Activated CD8-positive, alpha-beta memory T cell treated with anti-CD3 and anti-CD28 coated beads for 36 hours (primary cell): ENCODE results near the gene SLC10A3. TPM values are rescaled to one million over a fixed set of nuclear protein-coding genes. Genes with fewer than 3 reads are reported as not detected.

Experiments used
- CTCF ChIA-PET: fragments of 350-600 bp; sonication (Branson Sonifier 250); formaldehyde crosslinking; loops from one replicate; lab custom pipeline; 2021; ENCODE audit warnings: antibody characterized with exemption; lab: Charles Lee
- POLR2A ChIA-PET: fragments of 350-600 bp; sonication (Branson Sonifier 250); formaldehyde crosslinking; loops from one replicate; lab custom pipeline; 2021; ENCODE audit warnings: antibody characterized with exemption; lab: Charles Lee
- total RNA-seq, 2 experiments: library from RNA; stranded (reverse); gene quantifications; one replicate each; pipeline ENCODE4 v1.2.3, GENCODE V29; 2021

The SLC10A3 gene, protein sequence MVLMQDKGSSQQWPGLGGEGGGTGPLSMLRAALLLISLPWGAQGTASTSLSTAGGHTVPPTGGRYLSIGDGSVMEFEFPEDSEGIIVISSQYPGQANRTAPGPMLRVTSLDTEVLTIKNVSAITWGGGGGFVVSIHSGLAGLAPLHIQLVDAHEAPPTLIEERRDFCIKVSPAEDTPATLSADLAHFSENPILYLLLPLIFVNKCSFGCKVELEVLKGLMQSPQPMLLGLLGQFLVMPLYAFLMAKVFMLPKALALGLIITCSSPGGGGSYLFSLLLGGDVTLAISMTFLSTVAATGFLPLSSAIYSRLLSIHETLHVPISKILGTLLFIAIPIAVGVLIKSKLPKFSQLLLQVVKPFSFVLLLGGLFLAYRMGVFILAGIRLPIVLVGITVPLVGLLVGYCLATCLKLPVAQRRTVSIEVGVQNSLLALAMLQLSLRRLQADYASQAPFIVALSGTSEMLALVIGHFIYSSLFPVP
- total RNA-seq: 10 to 100 TPM; 34.3 to 37.2 TPM

DNA sequence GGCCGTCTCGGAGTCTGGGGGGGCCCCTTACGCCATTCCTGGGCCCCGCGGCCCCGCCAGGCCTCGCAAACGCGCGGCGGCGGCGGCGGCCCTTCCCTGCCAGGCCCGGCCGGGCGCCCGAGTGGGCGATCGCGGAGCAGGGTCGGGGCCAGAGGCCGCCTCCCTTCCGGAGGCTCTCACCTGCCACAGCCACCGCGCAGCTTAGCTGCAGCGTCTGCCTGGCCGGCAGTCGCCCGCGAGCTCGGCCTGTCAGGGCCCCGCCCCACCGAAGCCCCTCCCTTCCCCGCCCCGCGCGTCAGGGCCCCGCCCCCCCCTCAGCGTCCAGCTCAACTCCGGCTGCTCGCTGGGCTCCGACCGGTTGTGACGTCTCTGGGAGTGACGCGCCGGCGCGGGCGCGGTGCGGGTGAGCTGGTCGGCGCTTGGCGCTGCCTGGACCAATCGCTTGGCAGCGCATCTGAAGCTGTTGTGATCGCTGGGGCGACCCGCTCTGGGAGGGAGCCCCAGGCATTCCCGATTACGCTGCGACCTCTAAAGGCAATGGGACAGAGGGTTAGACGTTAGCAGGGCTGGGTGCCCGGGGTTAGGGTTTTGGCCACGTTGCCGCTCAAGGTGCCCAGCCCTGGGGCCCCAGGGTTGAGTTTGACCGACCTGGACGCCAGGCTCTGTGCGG lies at the start of gene SLC10A3:
TSS of gene SLC10A3 (minus strand) at position 216 of the 670 bp plus-strand sequence. CDS start 1,689 bp downstream, outside the sequence.
- CTCF ChIA-PET: interaction anchor here (1.9 kb wide), 1 partner anchor 36 kb away, joined by 4 read pairs; no protein-coding TSS in a partner anchor
- POLR2A ChIA-PET: interaction anchor here (0.5 to 1.1 kb wide), 5 partner anchors 24 to 200 kb away, joined by 3 to 5 read pairs (median 4); partner anchors contain the start of genes G6PD and IKBKG

DNA sequence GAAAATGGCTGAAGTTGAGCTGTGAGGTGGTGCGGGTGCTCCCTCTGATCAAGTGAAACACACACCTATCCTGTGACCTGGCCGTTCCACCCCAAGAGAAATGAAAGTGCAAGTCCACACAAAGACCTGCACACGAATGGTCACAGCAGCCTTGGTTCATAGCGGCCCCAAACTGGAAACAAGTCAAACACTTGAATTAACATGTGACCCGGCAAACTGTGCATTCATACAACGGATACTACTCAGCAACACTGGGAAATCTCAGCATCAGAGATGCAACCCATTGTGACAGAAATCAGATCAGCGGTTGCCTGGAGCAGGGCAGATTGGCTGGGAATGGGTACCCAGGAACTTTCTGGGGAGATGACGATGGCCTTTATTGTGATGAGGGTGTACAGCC lies 48.6 kb upstream of the SLC10A3 start:
- CTCF ChIA-PET: no interaction called here

GRCh38 chrX:154535892-154536291 lies 45.5 kb upstream of the SLC10A3 start:
- CTCF ChIA-PET: interaction anchor here (1.3 to 1.8 kb wide), 4 partner anchors 9 to 163 kb away, joined by 3 to 6 read pairs (median 4); no protein-coding TSS in a partner anchor
- POLR2A ChIA-PET: interaction anchor here (0.9 kb wide), 1 partner anchor 81 kb away, joined by 3 read pairs; no protein-coding TSS in a partner anchor

More for the DNA sequence above, 48.6 kb upstream of the SLC10A3 start:
- POLR2A ChIA-PET: no interaction called here

- ChIA-PET CTCF (interaction anchor here (1.1 to 1.8 kb wide), 5 partner anchors 8 to 162 kb away, joined by 3 to 6 read pairs (median 3); no protein-coding TSS in a partner anchor), POLR2A (interaction anchor here (0.8 to 0.9 kb wide), 2 partner anchors 11 to 80 kb away, joined by 3 read pairs; no protein-coding TSS in a partner anchor)
These were observed 44.3 kb upstream of the SLC10A3 start for GRCh38 chrX:154534526-154535322.

GRCh38 chrX:154532690-154533089 lies 42.3 kb upstream of the SLC10A3 start:
- ChIA-PET POLR2A (no interaction called here), CTCF (interaction anchor here (1.6 kb wide), 1 partner anchor 9 kb away, joined by 4 read pairs; no protein-coding TSS in a partner anchor)

DNA sequence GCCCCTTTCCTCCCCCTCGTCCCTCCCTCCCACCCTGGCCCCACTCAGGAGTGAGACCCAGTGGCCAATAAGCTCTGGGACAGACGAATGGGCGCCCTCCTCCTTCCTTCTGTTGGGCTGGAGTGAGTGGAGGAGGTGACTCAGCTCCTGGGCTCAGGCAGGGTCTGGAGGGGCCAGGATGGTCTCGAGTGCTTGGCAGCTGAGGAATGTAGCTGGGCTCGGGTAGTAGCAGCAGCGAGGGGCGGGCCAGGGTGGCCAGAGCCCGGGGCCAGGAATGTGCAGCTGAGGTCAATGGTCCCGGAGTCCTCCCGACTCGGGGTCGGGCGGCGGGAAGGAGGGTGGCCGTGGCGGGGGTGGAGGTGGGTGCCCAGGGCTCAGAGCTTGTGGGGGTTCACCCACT lies 41.2 kb upstream of the SLC10A3 start:
- ChIA-PET POLR2A (no interaction called here), CTCF (interaction anchor here (1.6 kb wide), 1 partner anchor 11 kb away, joined by 4 read pairs; no protein-coding TSS in a partner anchor)

GRCh38 chrX:154530286-154530685 lies 39.9 kb upstream of the SLC10A3 start:
- ChIA-PET CTCF (interaction anchor here (2.2 kb wide), 1 partner anchor 157 kb away, joined by 9 read pairs; no protein-coding TSS in a partner anchor), POLR2A (no interaction called here)

GRCh38 chrX:154529206-154529612 lies 38.8 kb upstream of the SLC10A3 start:
- POLR2A ChIA-PET: interaction anchor here (0.6 kb wide), 1 partner anchor 13 kb away, joined by 3 read pairs; no protein-coding TSS in a partner anchor
- CTCF ChIA-PET: interaction anchor here (2.2 kb wide), 1 partner anchor 156 kb away, joined by 9 read pairs; no protein-coding TSS in a partner anchor

GRCh38 chrX:154526901-154527675 lies 36.7 kb upstream of the SLC10A3 start:
- ChIA-PET CTCF (interaction anchor here (0.6 to 1.8 kb wide), 6 partner anchors 9 to 209 kb away, joined by 3 to 7 read pairs (median 4); partner anchors contain the start of gene SLC10A3), POLR2A (no interaction called here)

DNA sequence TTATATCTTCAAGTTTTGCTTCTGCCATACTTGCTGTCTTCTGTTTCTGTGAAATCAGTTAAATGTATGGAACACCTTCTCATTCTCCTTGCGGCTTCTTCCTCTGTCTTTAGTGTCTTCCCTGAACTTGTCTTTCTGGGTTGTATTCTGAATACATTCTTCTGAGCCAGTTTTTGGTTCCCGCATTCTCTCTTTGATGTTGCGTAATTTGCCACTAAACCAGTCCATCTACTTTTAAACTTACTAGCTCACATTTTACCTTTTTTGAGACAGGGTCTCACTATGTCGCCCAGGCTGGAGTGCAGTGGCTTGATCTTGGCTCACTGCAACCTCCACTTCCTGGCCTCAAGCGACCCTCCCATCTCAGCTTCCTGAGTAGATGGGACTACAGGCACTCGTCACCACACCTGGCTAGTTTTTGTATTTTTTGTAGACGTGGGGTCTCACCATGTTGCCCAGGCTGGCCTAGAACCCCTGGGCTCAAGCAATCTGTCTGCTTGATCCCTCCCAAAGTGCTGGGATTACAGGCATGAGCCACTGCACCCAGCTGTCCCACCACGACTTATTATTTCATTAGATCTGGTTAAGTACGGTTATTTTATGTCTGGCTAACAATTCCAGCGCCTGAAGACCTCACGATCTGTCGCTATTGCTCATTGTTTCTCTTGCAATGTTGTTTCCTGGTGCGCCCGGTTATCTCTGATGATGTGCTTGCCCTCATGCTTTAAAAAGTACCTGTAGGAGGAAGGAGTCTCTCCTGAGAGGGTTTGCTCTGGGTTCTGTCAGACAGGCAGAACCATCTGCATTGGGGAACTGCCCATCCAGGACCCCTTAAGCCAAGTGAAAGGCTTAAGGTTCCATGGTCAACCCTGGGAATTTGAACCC lies 35.4 kb upstream of the SLC10A3 start:
- ChIA-PET CTCF (interaction anchor here (1.1 to 1.8 kb wide), 2 partner anchors 15 to 36 kb away, joined by 4 to 7 read pairs; partner anchors contain the start of gene SLC10A3), POLR2A (no interaction called here)

- POLR2A ChIA-PET: no interaction called here
- CTCF ChIA-PET: no interaction called here
These were observed 29.0 kb upstream of the SLC10A3 start for GRCh38 chrX:154519389-154519788.

DNA sequence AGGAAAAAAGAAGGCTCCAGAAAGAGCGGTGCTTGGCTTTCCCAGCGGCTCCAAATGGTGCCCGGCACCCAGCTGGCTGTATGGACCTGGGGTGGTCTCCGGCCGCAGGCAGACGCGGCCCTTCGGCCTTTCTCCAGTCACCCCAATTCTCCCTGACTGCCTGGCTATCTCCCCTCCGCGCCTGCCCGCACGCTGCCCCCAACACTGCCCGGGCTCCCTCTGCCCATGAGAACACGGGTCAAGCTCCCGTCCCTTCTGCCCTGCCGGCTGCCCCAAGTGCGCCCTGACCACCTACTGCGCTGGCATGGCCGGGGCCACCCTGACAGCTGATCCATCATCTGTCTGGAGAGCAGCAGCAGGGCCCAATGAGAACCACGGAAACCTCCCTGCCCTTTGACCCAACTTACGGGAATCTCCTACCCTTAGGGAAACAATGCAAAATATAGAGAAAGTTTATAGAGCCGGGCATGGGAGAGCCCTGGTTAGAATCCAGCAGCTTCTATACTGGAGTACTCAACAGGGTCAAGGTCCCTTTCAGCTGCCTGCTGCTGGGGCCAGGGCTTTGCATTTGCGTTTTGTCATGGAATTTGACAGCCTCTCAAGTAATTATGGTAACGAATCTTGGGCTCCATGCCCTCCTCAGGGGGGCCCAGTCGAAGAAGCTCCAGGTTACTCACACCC lies 26.8 kb upstream of the SLC10A3 start:
- ChIA-PET CTCF (no interaction called here), POLR2A (no interaction called here)

GRCh38 chrX:154516656-154517100 lies 26.2 kb upstream of the SLC10A3 start:
- CTCF ChIA-PET: interaction anchor here (0.6 kb wide), 1 partner anchor 41 kb away, joined by 3 read pairs; no protein-coding TSS in a partner anchor
- POLR2A ChIA-PET: no interaction called here

DNA sequence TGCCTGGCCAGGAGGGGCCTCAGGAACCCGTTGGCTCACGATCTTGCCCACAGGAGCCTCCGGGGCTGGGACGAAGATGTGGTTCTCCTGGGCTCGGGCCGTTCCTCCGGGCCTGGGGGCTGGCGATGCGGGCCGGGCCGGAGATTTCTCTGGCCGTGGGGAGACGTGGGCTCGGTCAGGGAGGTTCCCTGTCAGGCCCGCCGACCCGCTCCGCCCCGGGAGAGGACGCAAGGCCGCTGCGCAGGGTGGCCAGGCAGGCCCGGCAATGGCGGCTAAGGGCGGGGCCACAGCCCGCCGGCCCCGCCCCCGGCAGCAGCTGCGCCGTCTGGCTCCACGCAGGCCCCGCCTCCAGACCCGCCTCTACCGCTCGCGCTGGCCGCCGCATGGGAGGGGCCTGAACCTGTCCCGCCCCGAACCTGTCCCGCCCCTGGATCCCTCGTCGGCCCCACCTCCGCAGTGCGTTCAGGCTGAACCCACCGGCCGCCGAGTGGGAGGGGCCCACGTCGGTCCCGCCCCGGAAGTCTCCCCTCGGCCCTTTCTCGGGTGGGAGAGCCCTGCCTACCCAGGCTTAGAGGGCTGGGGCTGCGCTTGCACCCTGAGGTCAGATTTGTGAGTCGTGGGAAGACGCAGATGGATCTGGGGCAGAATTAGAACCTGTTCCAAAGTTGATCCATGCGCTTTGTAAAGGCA lies 25.7 kb upstream of the SLC10A3 start, which contains the start of gene FAM3A:
TSS of gene FAM3A (minus strand) at position 267 of the 690 bp plus-strand sequence. CDS start 460 bp downstream, outside the sequence.
- POLR2A ChIA-PET: no interaction called here
- CTCF ChIA-PET: interaction anchor here (0.6 kb wide), 1 partner anchor 40 kb away, joined by 3 read pairs; no protein-coding TSS in a partner anchor
